GM21447 (cell line): ENCODE data around the gene MAMDC4.
"Not testable (repeated sequence)": the region's sequence is repeated elsewhere in the genome, so short reads cannot be mapped to it uniquely, and the experiment has no call there.

Experiments used
- ATAC-seq: cut with Tn5 transposase; IDR thresholded peaks from one replicate; pipeline ENCODE4 v1.9.1; 2021; ENCODE audit not compliant: unreplicated experiment

The MAMDC4 gene

GRCh38 chr9:136851941-136852663 lies at the start of gene MAMDC4:
Gene MAMDC4 (plus strand): TSS chr9:136852346. CDS start chr9:136852417, 71 bp downstream.
- ATAC-seq, result no peak

- not testable (repeated sequence) for ATAC-seq
Measured at GRCh38 chr9:136803009-136803550, 49.1 kb upstream of the MAMDC4 start.

GRCh38 chr9:136803551-136804508 lies 48.3 kb upstream of the MAMDC4 start:
- ATAC-seq, result no peak

GRCh38 chr9:136804509-136805206 lies 47.5 kb upstream of the MAMDC4 start:
- no peak for ATAC-seq

- ATAC-seq, result no peak
Measured at GRCh38 chr9:136805207-136805740, 46.9 kb upstream of the MAMDC4 start.

GRCh38 chr9:136806067-136806466 lies 46.1 kb upstream of the MAMDC4 start:
- no peak for ATAC-seq

GRCh38 chr9:136806631-136807201 lies 45.4 kb upstream of the MAMDC4 start:
- ATAC-seq, result no peak

GRCh38 chr9:136807281-136808074 lies 44.7 kb upstream of the MAMDC4 start, which contains the start of gene RABL6:
Gene RABL6 (plus strand): TSS chr9:136807948. CDS start chr9:136808197, 249 bp downstream.
- ATAC-seq, result peak; percentile 62

- ATAC-seq, result peak; percentile 35
Measured at GRCh38 chr9:136808075-136808805, 43.9 kb upstream of the MAMDC4 start.

GRCh38 chr9:136808806-136809158 lies 43.4 kb upstream of the MAMDC4 start:
- ATAC-seq, result no peak

- no peak for ATAC-seq
Measured at GRCh38 chr9:136814725-136815421, 37.3 kb upstream of the MAMDC4 start.

GRCh38 chr9:136815422-136815782 lies 36.7 kb upstream of the MAMDC4 start:
- ATAC-seq, result no peak

GRCh38 chr9:136820971-136821825 lies 30.9 kb upstream of the MAMDC4 start:
- ATAC-seq, result no peak

GRCh38 chr9:136821826-136822544 lies 30.2 kb upstream of the MAMDC4 start:
- ATAC-seq, result no peak

GRCh38 chr9:136823136-136824046 lies 28.8 kb upstream of the MAMDC4 start:
- no peak for ATAC-seq
